Prostate gland (tissue), 2 donors: ENCODE data around the gene PLCH1.
"Not testable (repeated sequence)": the region's sequence is repeated elsewhere in the genome, so short reads cannot be mapped to it uniquely, and the experiment has no call there.

Experiments
- POLR2A ChIP-seq: fragments of 450-650 bp; IDR thresholded peaks from one replicate; pipeline ENCODE4 v1.6.1; 2016; ENCODE audit warnings: antibody characterized with exemption, mild to moderate bottlenecking
- TF ChIP-seq, protein P1 (sequence below), 4 experiments: fragments of 200-600 bp in 2 of 4; fragments of 450-650 bp in 2 of 4; sonication (generic) in 2 of 4; IDR thresholded peaks; 1 replicate in 3 of 4; 2 replicates in 1 of 4; pipeline ENCODE4 v1.5.1; 2016 to 2019; ENCODE audit warnings: antibody characterized with exemption in 4 of 4, mild to moderate bottlenecking in 2 of 4, moderate library complexity in 2 of 4

DNA sequence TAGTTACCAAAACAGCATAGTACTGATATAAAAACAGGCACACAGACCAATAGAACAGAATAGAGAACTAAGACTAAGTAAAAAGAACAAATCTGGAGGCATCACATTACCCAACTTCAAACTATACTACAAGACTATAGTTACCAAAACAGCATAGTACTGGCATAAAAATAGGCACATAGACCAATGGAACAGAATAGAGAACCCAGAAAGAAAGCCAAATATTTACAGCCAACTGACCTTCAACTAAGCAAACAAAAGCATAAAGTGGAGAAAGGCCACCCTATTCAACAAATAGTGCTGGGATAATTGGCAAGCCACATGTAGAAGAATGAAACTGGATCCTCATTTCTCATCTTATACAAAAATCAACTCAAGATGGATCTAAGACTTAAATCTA lies 130.5 kb downstream of the PLCH1 start:
- not testable (repeated sequence) for TF ChIP-seq POLR2A
- TF ChIP-seq, protein P1, sequence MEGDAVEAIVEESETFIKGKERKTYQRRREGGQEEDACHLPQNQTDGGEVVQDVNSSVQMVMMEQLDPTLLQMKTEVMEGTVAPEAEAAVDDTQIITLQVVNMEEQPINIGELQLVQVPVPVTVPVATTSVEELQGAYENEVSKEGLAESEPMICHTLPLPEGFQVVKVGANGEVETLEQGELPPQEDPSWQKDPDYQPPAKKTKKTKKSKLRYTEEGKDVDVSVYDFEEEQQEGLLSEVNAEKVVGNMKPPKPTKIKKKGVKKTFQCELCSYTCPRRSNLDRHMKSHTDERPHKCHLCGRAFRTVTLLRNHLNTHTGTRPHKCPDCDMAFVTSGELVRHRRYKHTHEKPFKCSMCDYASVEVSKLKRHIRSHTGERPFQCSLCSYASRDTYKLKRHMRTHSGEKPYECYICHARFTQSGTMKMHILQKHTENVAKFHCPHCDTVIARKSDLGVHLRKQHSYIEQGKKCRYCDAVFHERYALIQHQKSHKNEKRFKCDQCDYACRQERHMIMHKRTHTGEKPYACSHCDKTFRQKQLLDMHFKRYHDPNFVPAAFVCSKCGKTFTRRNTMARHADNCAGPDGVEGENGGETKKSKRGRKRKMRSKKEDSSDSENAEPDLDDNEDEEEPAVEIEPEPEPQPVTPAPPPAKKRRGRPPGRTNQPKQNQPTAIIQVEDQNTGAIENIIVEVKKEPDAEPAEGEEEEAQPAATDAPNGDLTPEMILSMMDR (IDR thresholded peaks at IDR 0.05), result not testable (repeated sequence)
